Measurements from ENCODE around the gene PPM1E.

DNA sequence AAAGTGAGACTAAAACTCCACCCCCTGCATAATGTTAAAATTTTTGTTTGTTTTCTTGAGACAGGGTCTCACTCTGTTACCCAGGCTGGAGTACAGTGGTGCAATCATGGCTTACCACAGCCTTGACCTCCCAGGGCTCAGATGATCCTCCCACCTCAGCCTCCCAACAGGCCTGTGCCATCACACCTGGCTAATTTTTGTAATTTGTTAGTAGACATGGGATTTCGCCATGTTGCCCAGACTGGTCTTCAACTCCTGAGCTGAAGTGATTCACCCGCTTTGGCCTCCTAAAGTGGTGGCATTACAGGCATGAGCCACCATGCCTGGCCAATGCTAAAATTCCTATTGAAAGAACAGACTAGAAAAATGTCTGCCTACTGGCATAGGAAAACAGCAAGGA lies 247.2 kb downstream of the PPM1E start:
- TF ChIP-seq POLR2AphosphoS5 (IDR thresholded peaks at IDR 0.05): no peak
- TF ChIP-seq, protein P1, sequence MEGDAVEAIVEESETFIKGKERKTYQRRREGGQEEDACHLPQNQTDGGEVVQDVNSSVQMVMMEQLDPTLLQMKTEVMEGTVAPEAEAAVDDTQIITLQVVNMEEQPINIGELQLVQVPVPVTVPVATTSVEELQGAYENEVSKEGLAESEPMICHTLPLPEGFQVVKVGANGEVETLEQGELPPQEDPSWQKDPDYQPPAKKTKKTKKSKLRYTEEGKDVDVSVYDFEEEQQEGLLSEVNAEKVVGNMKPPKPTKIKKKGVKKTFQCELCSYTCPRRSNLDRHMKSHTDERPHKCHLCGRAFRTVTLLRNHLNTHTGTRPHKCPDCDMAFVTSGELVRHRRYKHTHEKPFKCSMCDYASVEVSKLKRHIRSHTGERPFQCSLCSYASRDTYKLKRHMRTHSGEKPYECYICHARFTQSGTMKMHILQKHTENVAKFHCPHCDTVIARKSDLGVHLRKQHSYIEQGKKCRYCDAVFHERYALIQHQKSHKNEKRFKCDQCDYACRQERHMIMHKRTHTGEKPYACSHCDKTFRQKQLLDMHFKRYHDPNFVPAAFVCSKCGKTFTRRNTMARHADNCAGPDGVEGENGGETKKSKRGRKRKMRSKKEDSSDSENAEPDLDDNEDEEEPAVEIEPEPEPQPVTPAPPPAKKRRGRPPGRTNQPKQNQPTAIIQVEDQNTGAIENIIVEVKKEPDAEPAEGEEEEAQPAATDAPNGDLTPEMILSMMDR (IDR thresholded peaks at IDR 0.05): no peak

Measured in esophagus muscularis mucosa (tissue), 3 donors.